ENCODE results near the gene ERBB4.
A peak's percentile ranks its signal among the peaks of the same experiment; 100 is the strongest.

The ERBB4 gene

GRCh38 chr2:212360068-212360460 is 178.5 kb downstream of the ERBB4 start:
- DNase-seq, result peak; percentile 60

DNA sequence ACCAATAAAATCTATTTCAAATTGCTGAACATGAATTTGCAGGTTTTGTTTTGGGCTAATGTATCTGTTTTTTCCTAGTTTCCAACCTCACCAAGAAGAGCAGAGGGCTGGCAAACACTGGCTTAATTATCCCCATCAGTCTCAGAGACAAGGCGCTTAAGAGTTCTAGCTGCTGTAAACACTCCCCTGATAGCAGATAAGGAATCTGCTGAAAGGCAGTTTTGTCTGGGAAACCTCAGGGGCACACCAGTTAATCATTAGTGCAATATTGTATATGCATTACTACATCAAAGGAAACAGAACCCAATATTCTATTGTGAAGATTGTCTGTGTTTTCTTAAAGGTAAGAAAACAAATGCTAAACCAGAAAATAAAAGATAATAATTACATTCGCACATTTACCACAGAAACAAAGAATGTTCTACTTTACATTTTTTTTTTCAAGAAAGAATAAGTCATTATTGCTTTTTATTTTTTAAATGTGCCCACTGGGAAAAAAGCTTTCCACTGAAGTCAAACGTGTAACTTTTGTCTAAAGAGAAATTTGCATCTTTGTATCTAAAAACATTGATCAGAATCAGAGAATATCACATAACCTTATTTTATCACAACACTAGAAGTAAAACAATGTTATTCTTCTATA is 179.1 kb downstream of the ERBB4 start:
- peak; percentile 76 for DNase-seq

DNA sequence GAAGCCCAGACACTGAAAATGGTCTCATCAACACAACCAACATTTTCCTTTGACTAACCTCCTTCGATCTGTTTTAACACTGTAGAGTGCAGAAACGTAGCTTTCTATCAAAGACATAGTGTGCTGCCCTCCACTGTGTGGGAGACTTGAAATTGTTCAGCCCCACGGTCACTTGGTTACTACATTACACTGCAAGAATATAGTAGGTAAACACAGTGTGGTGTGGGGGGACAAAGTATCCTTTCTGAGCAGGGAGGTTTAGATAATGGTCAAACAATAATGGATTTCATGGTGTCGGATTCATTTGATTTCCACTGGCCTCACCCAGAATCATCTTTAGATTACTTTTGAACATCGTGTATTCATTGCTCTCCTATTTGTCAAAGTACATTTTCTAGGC is 181.0 kb downstream of the ERBB4 start:
- peak; percentile 86 for DNase-seq

- DNase-seq, result peak; percentile 18
These were observed 184.2 kb downstream of the ERBB4 start for GRCh38 chr2:212354382-212354781.

DNA sequence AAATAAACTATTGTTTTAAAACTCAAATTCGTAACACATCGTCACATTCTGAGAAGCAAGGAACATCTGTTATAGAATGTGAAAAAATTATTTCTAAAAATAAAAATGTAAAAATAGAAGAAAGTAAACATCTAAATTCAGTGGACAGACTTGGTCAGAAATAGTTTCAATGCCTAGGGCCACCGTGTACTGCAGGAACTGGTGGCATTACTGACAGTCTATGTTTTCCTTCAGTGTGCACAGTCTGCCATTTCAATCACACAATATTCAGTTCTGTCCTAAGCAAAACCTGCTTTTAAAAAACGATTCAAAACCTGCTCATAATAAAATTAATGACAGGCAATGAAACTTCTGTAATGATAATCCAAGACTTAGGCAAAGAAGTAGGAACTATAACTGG is 190.1 kb downstream of the ERBB4 start:
- DNase-seq, result no peak

GRCh38 chr2:212346865-212347264 is 191.7 kb downstream of the ERBB4 start:
- DNase-seq, result no peak

- no peak for DNase-seq
These were observed 192.6 kb downstream of the ERBB4 start for GRCh38 chr2:212345966-212346365.

DNA sequence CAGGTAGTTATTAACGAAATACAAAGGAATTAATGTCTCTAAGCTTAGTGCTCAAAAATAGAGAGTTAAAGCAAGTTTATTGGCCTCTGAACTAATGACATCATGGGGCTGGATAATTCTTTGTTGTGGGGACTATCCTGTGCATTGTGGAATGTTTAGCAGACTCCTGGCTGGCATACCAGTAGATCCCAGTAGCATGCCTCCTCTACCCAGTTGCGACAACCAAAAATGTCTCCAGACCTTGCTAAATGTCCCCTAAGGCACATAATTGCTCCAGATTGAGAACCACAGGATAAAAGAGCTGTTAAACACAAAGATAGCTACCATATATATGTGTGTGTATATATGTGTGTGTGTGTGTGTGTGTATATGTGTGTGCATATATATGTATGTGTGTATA is 194.5 kb downstream of the ERBB4 start:
- DNase-seq, result no peak

- DNase-seq, result no peak
These were observed 195.4 kb downstream of the ERBB4 start for GRCh38 chr2:212343167-212343566.

DNA sequence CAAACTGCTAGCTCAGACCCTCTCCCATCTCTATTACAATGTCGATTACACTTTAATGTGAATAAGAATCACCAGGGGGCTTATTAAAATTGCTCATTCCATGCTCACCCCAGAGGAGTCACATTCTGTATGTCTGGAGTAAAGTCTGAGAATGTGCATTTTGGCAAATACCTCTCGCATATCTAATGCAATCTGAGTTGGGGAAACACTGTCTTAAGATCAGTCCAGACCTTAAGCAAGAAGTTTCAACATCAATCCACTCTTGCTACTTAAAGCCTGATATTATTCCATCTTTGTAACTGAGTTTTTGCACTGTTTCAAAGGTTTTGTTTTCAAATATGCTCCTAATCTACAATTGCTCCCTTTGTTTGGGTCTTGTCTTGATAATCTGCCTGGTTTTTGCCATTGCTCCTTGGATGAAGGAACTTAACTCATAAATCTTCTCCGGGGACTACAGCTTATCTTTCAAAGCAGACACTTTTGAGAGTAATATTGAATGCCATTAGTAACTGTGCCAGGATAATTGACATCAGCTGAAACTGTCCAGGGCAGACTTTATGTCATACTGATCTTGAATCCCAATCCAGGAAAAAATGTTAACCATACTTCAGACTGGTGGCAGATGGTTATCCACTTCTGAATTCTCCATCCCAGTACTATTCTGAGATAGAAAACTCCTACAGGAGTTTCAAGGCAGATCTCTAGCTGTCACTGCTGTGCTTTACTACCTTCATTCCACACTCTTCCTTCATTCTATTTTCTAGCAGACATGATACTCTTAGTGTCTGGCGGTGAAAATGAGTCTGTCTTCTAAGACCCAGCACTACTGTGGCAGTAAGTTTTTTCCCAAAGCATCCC is 200.9 kb downstream of the ERBB4 start:
- no peak for DNase-seq

DNA sequence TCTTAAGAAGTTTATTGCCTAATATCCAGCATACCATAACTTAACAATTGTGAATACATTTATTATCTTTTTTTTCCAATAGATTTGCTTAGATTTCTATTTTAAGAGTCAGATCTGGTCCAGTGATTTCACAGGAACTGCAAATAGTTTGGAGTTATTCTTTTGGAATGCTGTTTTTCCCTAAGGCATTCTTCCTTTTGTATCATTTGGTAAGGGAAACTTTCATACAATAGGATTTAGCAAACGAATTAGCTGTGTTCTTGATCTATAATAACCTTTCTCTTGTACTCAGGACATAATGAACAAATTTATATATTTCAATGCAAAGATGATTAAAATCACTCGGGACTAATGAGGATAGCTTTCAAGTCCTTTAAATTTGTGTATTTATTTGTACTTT is 201.6 kb downstream of the ERBB4 start:
- DNase-seq, result no peak

DNA sequence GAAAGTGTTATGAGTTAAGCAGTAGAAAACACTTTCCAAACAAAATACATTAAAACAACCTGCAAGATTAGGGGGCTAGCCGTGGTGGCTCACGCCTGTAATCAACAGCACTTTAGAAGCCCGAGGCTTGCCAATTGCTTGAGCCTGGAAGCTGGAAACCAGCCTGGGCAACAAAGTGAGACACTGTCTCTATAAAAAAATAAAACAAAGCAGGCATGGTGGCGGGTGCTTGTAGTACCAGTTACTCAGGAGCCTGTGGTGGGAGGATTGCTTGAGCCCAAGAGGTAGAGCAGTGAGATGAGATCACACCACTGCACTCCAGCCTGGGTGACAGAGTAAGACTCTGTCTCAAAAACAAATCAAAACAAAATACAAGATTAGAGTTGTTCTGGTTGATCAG is 208.3 kb downstream of the ERBB4 start:
- DNase-seq, result peak; percentile 47

GRCh38 chr2:212328712-212329496 is 209.7 kb downstream of the ERBB4 start:
- no peak for DNase-seq

- DNase-seq, result peak; percentile 15
These were observed 210.5 kb downstream of the ERBB4 start for GRCh38 chr2:212328136-212328535.

DNA sequence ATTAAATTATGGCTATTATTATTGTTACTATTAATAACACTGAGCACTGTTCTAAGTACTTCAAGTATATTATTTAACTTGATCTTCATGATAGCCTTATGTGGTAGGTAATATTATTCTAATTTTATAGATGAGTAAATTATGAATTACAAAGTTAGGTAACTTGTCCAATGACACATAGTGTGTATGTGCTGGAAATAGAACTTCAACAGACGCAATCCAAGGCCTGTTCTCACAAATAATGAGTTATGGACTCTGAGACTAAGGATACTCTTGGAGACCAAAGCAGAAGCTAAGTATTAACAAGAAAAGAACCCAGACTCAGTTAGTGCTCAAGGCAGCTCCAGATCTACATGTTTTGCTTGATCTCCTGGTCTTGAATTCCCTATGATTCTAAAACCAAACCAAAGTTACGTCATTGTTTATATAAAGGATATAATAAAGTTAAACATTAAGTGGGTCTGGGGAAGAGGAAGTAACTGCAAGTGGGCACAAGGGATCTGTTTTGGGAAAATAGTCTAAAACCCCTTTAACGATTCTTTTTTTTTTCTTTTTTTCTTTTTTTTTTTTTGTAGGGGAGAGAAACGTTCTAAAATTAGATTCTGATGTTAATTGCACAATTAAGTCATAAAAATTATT is 211.3 kb downstream of the ERBB4 start:
- no peak for DNase-seq

DNA sequence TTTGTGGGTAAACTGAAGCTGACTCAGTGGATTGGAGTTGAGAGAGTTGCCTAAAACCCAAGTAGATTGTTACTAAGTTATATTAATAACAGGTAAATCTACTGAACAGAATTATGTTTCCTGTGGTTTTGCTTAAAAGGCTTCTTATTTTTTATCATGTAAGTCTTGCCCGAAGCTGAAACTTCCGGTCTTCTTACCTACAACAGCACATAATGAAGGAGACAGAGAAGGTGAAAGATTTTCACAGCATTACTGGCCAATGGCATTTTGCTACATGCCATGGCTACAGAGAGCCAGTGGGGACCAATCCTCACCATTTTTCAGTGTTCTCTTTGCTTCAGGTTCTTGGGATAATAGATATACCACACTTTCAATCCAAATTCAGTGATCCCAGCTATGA is 220.0 kb downstream of the ERBB4 start:
- no peak for DNase-seq

- peak; percentile 47 for DNase-seq
These were observed 223.9 kb downstream of the ERBB4 start for GRCh38 chr2:212314680-212315079.

DNA sequence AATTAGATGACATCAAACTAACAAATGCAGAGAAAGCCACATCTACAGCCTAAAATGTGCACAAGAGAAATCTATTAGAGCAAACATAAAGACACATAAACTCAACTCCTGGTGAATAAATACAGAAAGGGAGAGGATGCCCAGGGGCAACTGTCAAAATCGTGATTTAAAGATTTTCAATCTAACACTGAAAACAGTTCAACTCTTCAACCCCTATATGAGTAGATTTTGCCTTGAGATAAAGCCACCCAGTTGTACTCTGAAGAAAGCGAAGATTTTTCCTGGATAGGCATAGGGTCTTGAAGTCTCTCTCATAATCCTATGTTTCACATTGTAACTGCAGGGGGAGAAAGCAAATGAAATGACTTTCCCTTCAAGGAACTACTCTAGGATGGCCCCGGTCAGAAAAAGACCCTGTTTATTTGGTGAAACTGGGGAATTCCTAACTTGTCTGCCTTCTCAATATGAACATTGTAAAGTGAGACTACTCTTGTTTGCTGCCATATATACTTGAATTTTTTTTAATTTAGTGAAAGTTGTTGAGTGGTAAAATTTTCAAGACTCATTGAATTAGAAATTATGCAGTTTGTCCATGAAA is 226.7 kb downstream of the ERBB4 start:
- peak; percentile 32 for DNase-seq

DNA sequence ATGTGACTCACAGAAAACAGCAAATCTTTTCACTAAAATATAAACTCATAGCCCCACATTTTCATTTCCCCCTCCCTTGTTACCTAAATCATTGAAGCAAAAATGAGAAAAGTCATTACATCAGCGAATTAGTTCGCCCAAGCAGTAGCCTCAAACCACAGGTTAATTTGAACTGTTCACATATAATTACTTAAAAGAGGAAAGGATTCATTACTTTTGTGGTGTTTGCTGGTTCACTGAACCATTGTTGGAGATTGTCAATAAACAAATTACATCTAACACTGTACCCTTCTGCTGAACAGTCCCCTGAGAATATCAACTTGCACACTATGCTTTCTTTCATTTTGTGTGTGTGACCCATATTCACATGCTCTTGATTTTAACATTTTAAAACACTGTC is 238.7 kb downstream of the ERBB4 start:
- peak; percentile 90 for DNase-seq

DNA sequence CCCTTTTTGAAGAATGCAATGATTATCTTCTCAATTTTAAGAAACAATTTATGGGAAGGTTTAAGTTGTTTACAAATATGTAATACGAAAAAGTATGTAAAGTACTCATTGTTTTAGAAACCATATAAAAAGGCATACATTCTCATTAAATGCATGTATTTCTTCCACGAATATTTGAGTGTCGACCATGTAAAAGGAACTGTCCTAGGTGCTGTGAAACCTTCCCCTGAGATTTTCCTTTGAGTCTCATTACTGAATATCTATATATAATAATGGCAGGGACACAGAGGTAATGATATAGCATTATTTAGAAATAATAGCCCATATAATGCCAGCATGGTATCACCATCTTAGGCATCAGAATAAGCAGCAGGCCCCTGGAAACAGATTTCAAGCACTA is 239.3 kb downstream of the ERBB4 start:
- peak; percentile 72 for DNase-seq

DNA sequence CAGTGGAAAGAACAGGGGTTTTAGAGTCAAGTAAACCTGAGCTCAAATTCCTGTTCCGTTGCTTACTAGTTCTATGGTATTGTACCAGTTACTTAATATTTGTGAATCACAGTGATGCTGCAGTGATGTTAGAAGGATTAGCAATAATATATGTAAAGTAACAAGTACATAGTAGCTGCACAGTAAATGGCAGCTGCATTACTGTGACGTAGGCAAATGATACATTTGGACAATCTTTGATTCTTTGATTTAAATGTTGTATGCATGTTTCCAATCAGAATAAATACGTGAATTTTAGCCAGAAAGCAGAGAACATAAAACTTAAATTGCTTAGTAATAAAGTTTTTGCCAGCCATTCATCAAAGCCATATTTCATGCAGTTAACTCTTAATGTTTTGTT is 243.0 kb downstream of the ERBB4 start:
- no peak for DNase-seq

DNA sequence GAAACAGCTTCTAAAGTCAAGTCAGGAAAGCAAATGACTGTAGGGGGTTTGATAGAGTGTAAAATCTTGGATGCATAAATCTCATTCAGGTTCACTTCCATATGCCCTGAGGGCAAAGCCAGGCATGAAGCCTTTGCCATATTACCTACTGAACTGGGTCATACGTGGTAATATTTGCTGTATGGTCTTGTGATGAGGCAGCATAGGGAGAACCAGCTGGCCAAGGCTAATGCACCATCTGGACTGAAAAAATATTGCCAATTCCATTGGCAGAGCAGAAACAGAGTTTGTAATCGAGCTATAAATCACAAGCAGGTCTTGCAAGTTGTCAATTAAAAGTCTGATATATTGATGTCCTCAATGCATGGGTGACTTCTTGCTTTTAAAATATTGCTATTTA is 243.8 kb downstream of the ERBB4 start:
- DNase-seq, result peak; percentile 98

DNA sequence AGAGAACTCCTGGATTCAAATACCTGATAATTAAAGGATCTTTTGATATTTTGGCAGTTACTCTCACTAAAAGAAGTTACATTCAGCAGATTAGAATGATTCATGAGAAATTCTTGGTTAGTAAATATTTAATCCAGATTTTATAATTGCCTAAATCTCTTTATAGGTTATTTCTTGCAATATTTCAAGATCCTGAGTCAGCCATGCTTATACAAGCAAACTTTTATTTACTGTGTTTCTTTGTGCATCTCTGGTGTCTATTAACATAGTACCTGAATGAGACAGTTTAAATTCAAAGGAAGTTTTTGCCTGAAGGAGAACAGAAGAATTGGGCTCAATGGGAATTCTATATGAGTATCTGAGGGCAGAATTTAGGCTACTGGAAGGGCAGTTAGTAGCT is 249.3 kb downstream of the ERBB4 start:
- no peak for DNase-seq
